Liver (tissue), 3 donors: Measurements from ENCODE around the gene LTB4R2.

ENCODE experiments used
- CTCF ChIP-seq: fragments of 150-350 bp; IDR thresholded peaks from 2 replicates; pipeline ENCODE4 v1.5.1; 2017; ENCODE audit warnings: improper control_type of control experiment, low read depth, low read length; ENCODE audit not compliant: missing input control
- FOXA2 ChIP-seq: IDR thresholded peaks from 2 replicates; pipeline ENCODE4 v1.6.1; 2016; ENCODE audit warnings: antibody characterized with exemption
- GABPA ChIP-seq, 2 donors: IDR thresholded peaks in 1 of 2; conservative IDR thresholded peaks in 1 of 2; 2 replicates each; pipeline ENCODE4 v1.6.1; 2016; ENCODE audit warnings: antibody characterized with exemption in 2 of 2, mild to moderate bottlenecking in 1 of 2, moderate library complexity in 1 of 2
- JUND ChIP-seq, 2 donors: IDR thresholded peaks; 2 replicates each; pipeline ENCODE4 v1.6.1; 2016; ENCODE audit warnings: antibody characterized with exemption in 2 of 2
- MAX ChIP-seq: IDR thresholded peaks from 2 replicates; pipeline ENCODE4 v1.6.1; 2016; ENCODE audit warnings: antibody characterized with exemption
- RAD21 ChIP-seq, 2 donors: IDR thresholded peaks; 2 replicates each; pipeline ENCODE4 v1.6.1; 2016; ENCODE audit warnings: antibody characterized with exemption in 2 of 2, mild to moderate bottlenecking in 2 of 2
- RXRA ChIP-seq, 2 donors: IDR thresholded peaks; 2 replicates each; pipeline ENCODE4 v1.6.1; 2017 to 2018; ENCODE audit warnings: antibody characterized with exemption in 2 of 2, mild to moderate bottlenecking in 1 of 2
- YY1 ChIP-seq: IDR thresholded peaks from 2 replicates; pipeline ENCODE4 v1.6.1; 2016; ENCODE audit warnings: antibody characterized with exemption, mild to moderate bottlenecking
- donor health status: healthy.
- donor health status: healthy.

- TF ChIP-seq CTCF (peak; percentile 38), JUND (IDR thresholded peaks at IDR 0.05) (no peak), YY1 (no peak), RAD21 (IDR thresholded peaks at IDR 0.05) (peak; percentile 63 to 71), RXRA (IDR thresholded peaks at IDR 0.05) (no peak), MAX (no peak), GABPA (IDR thresholded peaks at IDR 0.05 in 1 of 2, conservative IDR thresholded peaks at IDR 0.05 in 1 of 2) (no peak), FOXA2 (no peak)
These were observed 12.6 kb upstream of the LTB4R2 start for GRCh38 chr14:24297190-24297964.
